OCI-LY1 (cell line): ENCODE data around the gene ZNF814.

Experiments used
- CTCF ChIP-seq: fragments of 200-600 bp; sonication (generic), shearing (Covaris generic); IDR thresholded peaks from 2 replicates; pipeline ENCODE4 v1.5.1; 2017; ENCODE audit warnings: mild to moderate bottlenecking, antibody characterized with exemption, low read length, moderate library complexity, mixed read lengths
- EZH2 ChIP-seq: fragments of 200-600 bp; sonication (generic), shearing (Covaris generic); IDR thresholded peaks from 2 replicates; pipeline ENCODE4 v1.8.0; 2017; ENCODE audit warnings: borderline replicate concordance, mixed run types, mild to moderate bottlenecking, antibody characterized with exemption, low read length, moderate library complexity, mixed read lengths

- TF ChIP-seq CTCF (no peak), EZH2 (no peak)
These were observed 81.3 kb downstream of the ZNF814 start for GRCh38 chr19:57807541-57807940.
